ENCODE results near the gene KRIT1.
"Not testable (repeated sequence)": the region's sequence is repeated elsewhere in the genome, so short reads cannot be mapped to it uniquely, and the experiment has no call there.

KRIT1 gene

DNA sequence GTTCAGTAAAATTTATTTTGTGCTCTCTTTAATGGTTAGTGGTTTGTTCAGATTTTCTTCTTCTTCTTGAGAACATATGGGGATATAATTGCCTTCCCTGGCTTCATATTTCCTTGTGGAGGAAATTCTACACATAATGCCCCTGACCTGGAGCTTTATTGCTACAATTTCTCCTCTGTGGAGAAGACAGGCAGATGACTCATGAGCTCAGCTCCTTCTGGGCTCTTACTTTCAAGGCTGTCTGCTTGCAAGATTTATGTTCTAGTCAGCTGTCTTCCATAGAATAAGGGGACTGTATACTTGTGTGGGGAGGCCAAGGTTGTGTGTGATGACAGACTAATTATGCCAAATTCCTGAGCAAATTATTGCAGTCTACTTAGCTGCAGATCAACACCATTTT lies 68.4 kb downstream of the KRIT1 start:
- no peak overlapping the region for H2BK15ac ChIP-seq (ENCODE audit: low read length)
- H3K14ac ChIP-seq (ENCODE audit: low read length), result no peak overlapping the region
- H3K4ac ChIP-seq (ENCODE audit: low read length), result no peak overlapping the region
- no peaks in the 10 kb centered on the region for H3K79me1 ChIP-seq (ENCODE audit: low read depth, low read length)
- H3K4me3 ChIP-seq (ENCODE audit: low read length in 2 of 2), result no peak overlapping the region
- no peak overlapping the region for H3K27ac ChIP-seq (replicated peaks; ENCODE audit: low read length)
- no peak overlapping the region for H2BK12ac ChIP-seq (ENCODE audit: low read length)
- no peaks in the 10 kb centered on the region for H3K4me1 ChIP-seq (ENCODE audit: control insufficient read depth in 2 of 2, insufficient read depth in 1 of 2, low read depth in 1 of 2, low read length in 2 of 2)
- no peak overlapping the region for H2AK5ac ChIP-seq (ENCODE audit: low read depth, low read length)
- no peak overlapping the region for H3K18ac ChIP-seq (ENCODE audit: low read length)
- H3K9me3 ChIP-seq (replicated peaks in 1 of 2; ENCODE audit: control insufficient read depth in 2 of 2, insufficient read depth in 1 of 2, low read depth in 1 of 2, low read length in 2 of 2), result peaks cover 0 to 2% of the 10 kb centered on the region in 2 donors
- H2BK5ac ChIP-seq (ENCODE audit: low read length), result no peak overlapping the region
- DNase-seq (ENCODE audit: low spot score), result no peak
- no peak overlapping the region for H2BK120ac ChIP-seq (ENCODE audit: low read depth, low read length)
- no peak overlapping the region for H4K8ac ChIP-seq (ENCODE audit: low read depth, low read length)
- no peaks in the 10 kb centered on the region for H3K36me3 ChIP-seq (replicated peaks in 1 of 2; ENCODE audit: control insufficient read depth in 2 of 2, insufficient read depth in 2 of 2, low read length in 2 of 2)
- H3K9ac ChIP-seq (ENCODE audit: low read depth, low read length, poor library complexity), result no peak overlapping the region
- no peaks in the 10 kb centered on the region for H3K27me3 ChIP-seq (ENCODE audit: control insufficient read depth in 3 of 3, insufficient read depth in 3 of 3, low read depth in 1 of 3, low read length in 3 of 3)
- H4K91ac ChIP-seq (ENCODE audit: low read depth, low read length, poor library complexity), result no peak overlapping the region
- H3K4me2 ChIP-seq (ENCODE audit: insufficient read depth, low read length, poor library complexity, severe bottlenecking), result no peak overlapping the region
- no peak overlapping the region for H3K23ac ChIP-seq (ENCODE audit: low read depth, low read length, poor library complexity)
- H2AFZ ChIP-seq (ENCODE audit: low read length), result no peak overlapping the region

DNA sequence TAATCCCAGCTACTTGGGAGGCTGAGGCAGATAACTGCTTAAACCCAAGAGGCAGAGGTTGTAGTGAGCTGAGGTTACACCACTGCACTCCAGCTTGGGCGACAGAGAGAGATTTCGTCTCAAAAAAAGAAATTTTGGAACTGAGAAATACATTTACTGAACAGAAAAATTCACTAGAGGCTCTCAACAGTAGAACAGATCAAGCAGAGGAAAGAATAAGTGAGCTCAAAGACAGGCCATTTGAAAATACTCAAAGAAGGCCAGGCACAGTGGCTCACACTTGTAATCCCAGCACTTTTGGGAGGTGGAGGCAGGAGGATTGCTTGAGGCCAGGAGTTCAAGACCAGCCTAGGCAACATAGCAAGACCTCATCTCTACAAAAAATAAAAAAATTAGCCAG lies 76.2 kb downstream of the KRIT1 start:
- not testable (repeated sequence) for H3K23ac ChIP-seq (ENCODE audit: low read depth, low read length, poor library complexity); H3K27me3 ChIP-seq (ENCODE audit: control insufficient read depth in 3 of 3, insufficient read depth in 3 of 3, low read depth in 1 of 3, low read length in 3 of 3); H2BK5ac ChIP-seq (ENCODE audit: low read length); H3K79me1 ChIP-seq (ENCODE audit: low read depth, low read length); H3K14ac ChIP-seq (ENCODE audit: low read length); H3K9me3 ChIP-seq (replicated peaks in 1 of 2; ENCODE audit: control insufficient read depth in 2 of 2, insufficient read depth in 1 of 2, low read depth in 1 of 2, low read length in 2 of 2); H2BK12ac ChIP-seq (ENCODE audit: low read length); H2BK120ac ChIP-seq (ENCODE audit: low read depth, low read length); H2AK5ac ChIP-seq (ENCODE audit: low read depth, low read length); H3K27ac ChIP-seq (replicated peaks; ENCODE audit: low read length); H3K4me2 ChIP-seq (ENCODE audit: insufficient read depth, low read length, poor library complexity, severe bottlenecking); H2BK15ac ChIP-seq (ENCODE audit: low read length); DNase-seq (ENCODE audit: low spot score); H4K91ac ChIP-seq (ENCODE audit: low read depth, low read length, poor library complexity); H3K36me3 ChIP-seq (replicated peaks in 1 of 2; ENCODE audit: control insufficient read depth in 2 of 2, insufficient read depth in 2 of 2, low read length in 2 of 2); H3K4ac ChIP-seq (ENCODE audit: low read length); H3K18ac ChIP-seq (ENCODE audit: low read length); H4K8ac ChIP-seq (ENCODE audit: low read depth, low read length); H3K9ac ChIP-seq (ENCODE audit: low read depth, low read length, poor library complexity); H2AFZ ChIP-seq (ENCODE audit: low read length); H3K4me3 ChIP-seq (ENCODE audit: low read length in 2 of 2); H3K4me1 ChIP-seq (ENCODE audit: control insufficient read depth in 2 of 2, insufficient read depth in 1 of 2, low read depth in 1 of 2, low read length in 2 of 2)
- WGBS, 2 donors (ENCODE audit: extremely low coverage in 2 of 2, insufficient read length in 2 of 2, insufficient replicate concordance in 1 of 2), result no CpG with 5 or more reads among the region's 2 CpGs

DNA sequence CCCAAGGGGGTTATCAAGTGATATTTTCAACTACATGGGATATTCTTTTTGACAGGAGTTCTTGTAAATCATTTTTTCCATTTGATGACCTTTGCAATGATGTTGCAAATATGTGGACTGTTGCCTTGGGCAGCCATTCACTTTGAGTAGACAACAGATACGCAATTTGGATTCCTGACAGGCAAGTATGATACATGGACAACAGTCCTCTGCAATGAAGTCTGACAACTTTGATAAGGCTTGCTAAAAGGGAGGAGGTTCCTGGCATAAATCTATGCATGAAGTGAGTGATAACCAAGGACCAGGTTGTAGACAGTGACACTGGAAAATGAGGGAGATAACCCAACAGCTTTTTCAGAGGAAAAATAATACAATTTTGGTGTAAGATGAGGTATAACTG lies 84.4 kb downstream of the KRIT1 start:
- Histone ChIP-seq H2BK12ac (ENCODE audit: low read length) (no peak overlapping the region), H3K27ac (replicated peaks; ENCODE audit: low read length) (no peak overlapping the region), H3K9me3 (replicated peaks in 1 of 2; ENCODE audit: control insufficient read depth in 2 of 2, insufficient read depth in 1 of 2, low read depth in 1 of 2, low read length in 2 of 2) (no peaks in the 10 kb centered on the region), H3K4me2 (ENCODE audit: insufficient read depth, low read length, poor library complexity, severe bottlenecking) (no peak overlapping the region), H4K8ac (ENCODE audit: low read depth, low read length) (no peak overlapping the region), H2AK5ac (ENCODE audit: low read depth, low read length) (no peak overlapping the region), H3K27me3 (ENCODE audit: control insufficient read depth in 3 of 3, insufficient read depth in 3 of 3, low read depth in 1 of 3, low read length in 3 of 3) (no peaks in the 10 kb centered on the region), H3K4me3 (ENCODE audit: low read length in 2 of 2) (no peak overlapping the region), H3K4ac (ENCODE audit: low read length) (no peak overlapping the region), H2BK15ac (ENCODE audit: low read length) (no peak overlapping the region), H3K14ac (ENCODE audit: low read length) (no peak overlapping the region), H3K18ac (ENCODE audit: low read length) (no peak overlapping the region), H3K23ac (ENCODE audit: low read depth, low read length, poor library complexity) (no peak overlapping the region), H3K36me3 (replicated peaks in 1 of 2; ENCODE audit: control insufficient read depth in 2 of 2, insufficient read depth in 2 of 2, low read length in 2 of 2) (no peaks in the 10 kb centered on the region), H2AFZ (ENCODE audit: low read length) (no peak overlapping the region), H2BK120ac (ENCODE audit: low read depth, low read length) (no peak overlapping the region), H3K9ac (ENCODE audit: low read depth, low read length, poor library complexity) (no peak overlapping the region), H3K4me1 (ENCODE audit: control insufficient read depth in 2 of 2, insufficient read depth in 1 of 2, low read depth in 1 of 2, low read length in 2 of 2) (no peaks in the 10 kb centered on the region), H3K79me1 (ENCODE audit: low read depth, low read length) (no peaks in the 10 kb centered on the region), H4K91ac (ENCODE audit: low read depth, low read length, poor library complexity) (no peak overlapping the region), H2BK5ac (ENCODE audit: low read length) (no peak overlapping the region)
- DNase-seq (ENCODE audit: low spot score), result no peak
- WGBS, 2 donors (ENCODE audit: extremely low coverage in 2 of 2, insufficient read length in 2 of 2, insufficient replicate concordance in 1 of 2), result no CpG with 5 or more reads among the region's 1 CpG

DNA sequence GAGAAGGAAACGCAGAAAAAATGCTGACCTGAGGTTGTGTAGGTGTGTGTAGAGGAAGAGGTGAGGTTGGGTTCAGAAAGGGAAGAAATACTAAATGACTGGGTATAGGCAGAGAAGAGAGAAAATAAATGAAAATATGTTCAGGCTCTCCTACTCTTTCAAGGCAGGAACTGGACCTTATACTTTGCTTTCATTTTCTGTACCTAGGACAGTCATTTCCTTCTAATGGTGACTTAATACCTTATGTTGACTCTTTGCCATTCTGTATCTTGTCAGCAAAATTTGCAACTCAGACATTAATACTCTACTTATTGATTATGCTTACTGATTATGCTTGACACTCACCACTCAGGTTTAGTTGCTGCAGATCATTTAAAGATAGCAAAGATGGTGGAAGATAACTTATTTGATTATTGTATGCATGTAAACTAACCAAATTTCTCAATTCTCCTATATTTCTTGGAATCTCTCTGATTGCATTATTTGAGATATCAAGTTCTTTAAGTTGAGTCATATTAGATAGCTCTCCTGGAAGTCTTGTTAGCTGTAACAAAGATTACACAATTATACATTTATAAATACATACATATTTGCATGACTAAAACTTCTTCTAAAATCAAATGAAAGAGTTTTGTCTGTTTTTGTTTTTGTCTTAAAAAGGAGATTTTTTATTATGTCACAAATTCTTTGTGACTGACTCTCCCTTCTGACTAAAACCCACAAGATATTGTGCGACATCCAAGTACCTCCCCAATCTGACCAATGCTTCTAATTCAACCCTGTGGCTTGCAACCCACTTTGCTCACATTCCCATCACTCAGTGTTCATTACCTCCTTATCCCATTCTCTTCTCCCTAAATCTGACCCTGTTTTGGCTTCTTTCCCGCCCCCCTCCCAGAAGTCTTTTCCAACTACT lies 86.8 kb downstream of the KRIT1 start:
- Histone ChIP-seq H2BK120ac (ENCODE audit: low read depth, low read length) (no peak overlapping the region), H2BK15ac (ENCODE audit: low read length) (no peak overlapping the region), H3K4ac (ENCODE audit: low read length) (no peak overlapping the region), H3K4me1 (ENCODE audit: control insufficient read depth in 2 of 2, insufficient read depth in 1 of 2, low read depth in 1 of 2, low read length in 2 of 2) (no peaks in the 10 kb centered on the region), H3K27ac (replicated peaks; ENCODE audit: low read length) (no peak overlapping the region), H3K36me3 (replicated peaks in 1 of 2; ENCODE audit: control insufficient read depth in 2 of 2, insufficient read depth in 2 of 2, low read length in 2 of 2) (no peaks in the 10 kb centered on the region), H3K79me1 (ENCODE audit: low read depth, low read length) (no peaks in the 10 kb centered on the region), H2AK5ac (ENCODE audit: low read depth, low read length) (no peak overlapping the region), H3K23ac (ENCODE audit: low read depth, low read length, poor library complexity) (no peak overlapping the region), H3K9me3 (replicated peaks in 1 of 2; ENCODE audit: control insufficient read depth in 2 of 2, insufficient read depth in 1 of 2, low read depth in 1 of 2, low read length in 2 of 2) (no peaks in the 10 kb centered on the region), H4K8ac (ENCODE audit: low read depth, low read length) (no peak overlapping the region), H2BK5ac (ENCODE audit: low read length) (no peak overlapping the region), H4K91ac (ENCODE audit: low read depth, low read length, poor library complexity) (no peak overlapping the region), H3K27me3 (ENCODE audit: control insufficient read depth in 3 of 3, insufficient read depth in 3 of 3, low read depth in 1 of 3, low read length in 3 of 3) (no peaks in the 10 kb centered on the region), H2BK12ac (ENCODE audit: low read length) (no peak overlapping the region), H2AFZ (ENCODE audit: low read length) (no peak overlapping the region), H3K4me2 (ENCODE audit: insufficient read depth, low read length, poor library complexity, severe bottlenecking) (no peak overlapping the region), H3K9ac (ENCODE audit: low read depth, low read length, poor library complexity) (no peak overlapping the region), H3K14ac (ENCODE audit: low read length) (no peak overlapping the region), H3K4me3 (ENCODE audit: low read length in 2 of 2) (no peak overlapping the region), H3K18ac (ENCODE audit: low read length) (no peak overlapping the region)
- WGBS, 2 donors (ENCODE audit: extremely low coverage in 2 of 2, insufficient read length in 2 of 2, insufficient replicate concordance in 1 of 2), result no CpG with 5 or more reads among the region's 3 CpGs
- no peak for DNase-seq (ENCODE audit: low spot score)
